NCI-H2081 (cell line): ENCODE data around the gene STK26.
A peak's percentile ranks its signal among the peaks of the same experiment; 100 is the strongest.
"Not testable (repeated sequence)": the region's sequence is repeated elsewhere in the genome, so short reads cannot be mapped to it uniquely, and the experiment has no call there.

Experiments
- DNase-seq, 2 experiments: peaks; one replicate each; lab custom pipeline; 2025; lab: John Stamatoyannopoulos, UW

Gene STK26

GRCh38 chrX:132022967-132023895 lies at the start of gene STK26:
STK26 (plus strand) TSS chrX:132023302; CDS start chrX:132023618, 316 bp downstream.
- DNase-seq = peak; percentile 67 to 71

GRCh38 chrX:131975851-131976250 lies 47.3 kb upstream of the STK26 start:
- DNase-seq = no peak

- DNase-seq = no peak
Measured at GRCh38 chrX:131977619-131978018, 45.5 kb upstream of the STK26 start.

GRCh38 chrX:131979116-131979515 lies 44.0 kb upstream of the STK26 start:
- DNase-seq = no peak

GRCh38 chrX:131985526-131986049 lies 37.5 kb upstream of the STK26 start:
- DNase-seq = no peak

- DNase-seq = no peak
Measured at GRCh38 chrX:131987252-131987651, 35.9 kb upstream of the STK26 start.

- DNase-seq = no peak
Measured at GRCh38 chrX:131988236-131988635, 34.9 kb upstream of the STK26 start.

- DNase-seq = no peak
Measured at GRCh38 chrX:132001127-132001526, 22.0 kb upstream of the STK26 start.

- no peak for DNase-seq
Measured at GRCh38 chrX:132004728-132005127, 18.4 kb upstream of the STK26 start.

GRCh38 chrX:132009350-132009749 lies 13.8 kb upstream of the STK26 start:
- no peak for DNase-seq

- DNase-seq = not testable (repeated sequence)
Measured at GRCh38 chrX:132010213-132010612, 12.9 kb upstream of the STK26 start.

- DNase-seq = no peak
Measured at GRCh38 chrX:132015875-132016274, 7.2 kb upstream of the STK26 start.

GRCh38 chrX:132016628-132017430 lies 6.3 kb upstream of the STK26 start:
- no peak for DNase-seq

- DNase-seq = no peak
Measured at GRCh38 chrX:132017431-132018185, 5.5 kb upstream of the STK26 start.

- no peak for DNase-seq
Measured at GRCh38 chrX:132022198-132022966, 720 bp upstream of the STK26 start.

- peak; percentile 36 to 69 for DNase-seq
Measured at GRCh38 chrX:132023896-132024386, 839 bp downstream of the STK26 start.

- peak in 1 of 2 experiments; percentile 29 for DNase-seq
Measured at GRCh38 chrX:132025041-132025440, 1.9 kb downstream of the STK26 start.

- no peak for DNase-seq
Measured at GRCh38 chrX:132030264-132030663, 7.2 kb downstream of the STK26 start.

GRCh38 chrX:132031867-132032266 lies 8.8 kb downstream of the STK26 start:
- no peak for DNase-seq

GRCh38 chrX:132033166-132033565 lies 10.1 kb downstream of the STK26 start:
- DNase-seq = no peak

- DNase-seq = no peak
Measured at GRCh38 chrX:132034648-132035047, 11.5 kb downstream of the STK26 start.
